HepG2 (cell line): ENCODE data around the gene CCDC157. TPM values are rescaled to one million over a fixed set of nuclear protein-coding genes. Genes with fewer than 3 reads are reported as not detected.
"Not testable (repeated sequence)": the region's sequence is repeated elsewhere in the genome, so short reads cannot be mapped to it uniquely, and the experiment has no call there.

Experiments used
- ATAC-seq: fragments of 200-7000 bp; cut with Tn5 transposase; 3 replicates; pipeline ENCODE4 v1.9.1; 2020; ENCODE audit warnings: mild to moderate bottlenecking, moderate library complexity
- BruUV-seq: library from RNA; stranded (reverse); fragments of 400-500 nt; replicated peaks from 2 replicates; lab custom pipeline; 2021; lab: Mats Ljungman, UMichigan
- CTCF ChIA-PET: fragments of 300-600 bp; formaldehyde crosslinking; extraction: SDS; loops from one replicate; lab custom pipeline; 2021; ENCODE audit warnings: low total read pairs, inconsistent platforms, low intra/inter-chr PET ratio; lab: Yijun Ruan, JAX
- POLR2A ChIA-PET: fragments of 350-600 bp; sonication (Branson Sonifier 250); formaldehyde crosslinking; loops from one replicate; lab custom pipeline; 2020; ENCODE audit warnings: antibody characterized with exemption, inconsistent platforms; lab: Yijun Ruan, JAX
- DNase-seq: peaks from one replicate; pipeline ENCODE4 v3.0.0-alpha.2; 2015; ENCODE audit warnings: low spot score
- FAIRE-seq: peaks from 3 replicates; lab custom pipeline; 2011; peaks lifted over from hg19 to GRCh38; lab: Jason Lieb, UNC
- H2AFZ ChIP-seq: one replicate; pipeline ENCODE4 v1.6.1; 2011; ENCODE audit warnings: low read length, inconsistent platforms
- H3K27ac ChIP-seq: fragments of 300-600 bp; 3 replicates; pipeline ENCODE4 v1.8.0; 2011; ENCODE audit warnings: mixed run types, mild to moderate bottlenecking, mixed read lengths, low read length, inconsistent platforms; ENCODE audit not compliant: insufficient read depth; ENCODE audit errors: extremely low read length
- H3K27me3 ChIP-seq, 2 experiments: fragments of 200-600 bp in 1 of 2; 2 replicates in 1 of 2; 3 replicates in 1 of 2; pipeline versions ENCODE4 v1.6.0 to v1.8.0; 2011; ENCODE audit warnings: low read length in 2 of 2, mild to moderate bottlenecking in 2 of 2, moderate library complexity in 2 of 2, inconsistent platforms in 1 of 2; ENCODE audit not compliant: insufficient read depth in 2 of 2, control insufficient read depth in 1 of 2
- H3K36me3 ChIP-seq, 2 experiments: fragments of 200-600 bp in 1 of 2; replicated peaks in 1 of 2; 2 replicates in 1 of 2; 3 replicates in 1 of 2; pipeline versions ENCODE4 v1.5.1 to v1.8.0; 2011; ENCODE audit warnings: low read length in 2 of 2, inconsistent platforms in 1 of 2; ENCODE audit not compliant: insufficient read depth in 2 of 2, control insufficient read depth in 1 of 2
- H3K4me1 ChIP-seq: 2 replicates; pipeline ENCODE4 v1.5.1; 2012; ENCODE audit warnings: low read length, inconsistent platforms; ENCODE audit not compliant: insufficient read depth
- H3K4me2 ChIP-seq: 2 replicates; pipeline ENCODE4 v1.6.0; 2011; ENCODE audit warnings: low read depth, low read length, inconsistent platforms
- H3K4me3 ChIP-seq, 3 experiments: fragments of 200-600 bp in 1 of 3; sonication (generic), shearing (Covaris generic) in 1 of 3; replicated peaks in 1 of 3; 2 replicates each; pipeline ENCODE4 v1.5.1; 2011 to 2016; ENCODE audit warnings: low read length in 3 of 3, inconsistent platforms in 2 of 3, low read depth in 2 of 3, mild to moderate bottlenecking in 2 of 3, control low read depth in 1 of 3, mixed read lengths in 1 of 3; ENCODE audit not compliant: insufficient read depth in 1 of 3
- H3K79me2 ChIP-seq: one replicate; pipeline ENCODE4 v1.6.1; 2011; ENCODE audit warnings: low read length, inconsistent platforms; ENCODE audit not compliant: insufficient read depth
- H3K9ac ChIP-seq: 2 replicates; pipeline ENCODE4 v1.6.0; 2011; ENCODE audit warnings: mild to moderate bottlenecking, low read depth, low read length, inconsistent platforms; ENCODE audit not compliant: insufficient read depth
- H3K9me3 ChIP-seq: 2 replicates; pipeline ENCODE4 v1.5.1; 2012; ENCODE audit warnings: mild to moderate bottlenecking, low read length
- H4K20me1 ChIP-seq: 2 replicates; pipeline ENCODE4 v1.6.0; 2011; ENCODE audit warnings: inconsistent platforms, mild to moderate bottlenecking, low read length, moderate library complexity; ENCODE audit not compliant: insufficient read depth
- AGO1 ChIP-seq: fragments of 200-400 bp; formaldehyde crosslinking; IDR thresholded peaks from 2 replicates; pipeline ENCODE4 v1.6.1; 2017; ENCODE audit warnings: mild to moderate bottlenecking, low read depth, low read length, moderate library complexity; ENCODE audit not compliant: poor library complexity, severe bottlenecking
- ELF3 ChIP-seq: IDR thresholded peaks from 2 replicates; pipeline ENCODE4 v1.6.1; 2016; ENCODE audit warnings: missing genetic modification reagents, missing compliant biosample characterization
- HNRNPUL1 ChIP-seq: fragments of 200-400 bp; formaldehyde crosslinking; IDR thresholded peaks from 2 replicates; pipeline ENCODE4 v1.6.1; 2017; ENCODE audit warnings: low read depth, mild to moderate bottlenecking, low read length, moderate library complexity
- KDM4B ChIP-seq: sonication (generic); formaldehyde crosslinking; IDR thresholded peaks from 2 replicates; pipeline ENCODE4 v1.4.0; 2020; ENCODE audit warnings: missing genetic modification reagents
- MTA1 ChIP-seq: sonication (generic); formaldehyde crosslinking; IDR thresholded peaks from 2 replicates; pipeline ENCODE4 v1.4.0; 2020; ENCODE audit warnings: missing genetic modification reagents, mild to moderate bottlenecking, borderline replicate concordance
- SOX5 ChIP-seq: IDR thresholded peaks from 2 replicates; pipeline ENCODE4 v1.6.1; 2016; ENCODE audit warnings: borderline replicate concordance
- TCF12 ChIP-seq, 2 experiments: fragments of 450-650 bp in 1 of 2; sonication (generic) in 1 of 2; formaldehyde crosslinking in 1 of 2; IDR thresholded peaks; 2 replicates each; pipeline versions ENCODE4 v1.6.1 to v1.8.0; 2017 to 2022; ENCODE audit warnings: antibody characterized with exemption in 1 of 2, mild to moderate bottlenecking in 1 of 2, missing genetic modification reagents in 1 of 2, moderate library complexity in 1 of 2
- ZNF292 ChIP-seq: sonication (generic); formaldehyde crosslinking; IDR thresholded peaks from 2 replicates; pipeline ENCODE4 v1.8.1; 2022; ENCODE audit warnings: mild to moderate bottlenecking, low read depth, missing genetic modification reagents, borderline replicate concordance
- ZNF564 ChIP-seq: sonication (generic); formaldehyde crosslinking; IDR thresholded peaks from 2 replicates; pipeline ENCODE4 v1.8.1; 2023; ENCODE audit warnings: mild to moderate bottlenecking, missing genetic modification reagents
- ZNF670 ChIP-seq: sonication (generic); formaldehyde crosslinking; IDR thresholded peaks from 2 replicates; pipeline ENCODE4 v1.8.0; 2022; ENCODE audit warnings: mild to moderate bottlenecking, missing genetic modification reagents, borderline replicate concordance
- WGBS: methylation state at CpG from one replicate; pipeline ENCODE4 v1.1.6; 2017; ENCODE audit warnings: low lambda C conversion rate; 5-methylcytosine and 5-hydroxymethylcytosine counted together
- in situ Hi-C: cut with HindIII; loops from 2 replicates; pipeline ENCODE4 v1.10.0; 2017; ENCODE audit warnings: low pct_unique_long_range_greater_than_20kb; ENCODE audit not compliant: extremely low pct_ligation_motif_present
- intact Hi-C: fragments of 100-400 bp; cut with micrococcal nuclease; formaldehyde crosslinking; loops from one replicate; pipeline ENCODE4 v1.10.0; 2022; ENCODE audit not compliant: unreplicated experiment
- polyA plus RNA-seq, 8 experiments: library from polyadenylated mRNA; depleted of rRNA in 3 of 8; stranded (reverse) in 7 of 8; unstranded in 1 of 8; fragments of >200 nt; fragmentation: Illumina TruSeq in 4 of 8; extraction: Trizol in 4 of 8; gene quantifications; 2 replicates each; pipeline versions ENCODE4 v1.2.1 to v1.2.3, GENCODE V29; 2011 to 2016; ENCODE audit warnings: low read depth in 4 of 8, missing spikeins in 1 of 8, mixed read lengths in 1 of 8; ENCODE audit not compliant: insufficient read depth in 1 of 8
- total RNA-seq, 5 experiments: library from RNA; depleted of rRNA; stranded (reverse); fragments of >200 nt; fragmentation: Illumina TruSeq; extraction: Trizol; gene quantifications; 2 replicates each; pipeline ENCODE4 v1.2.3, GENCODE V29; 2016; ENCODE audit warnings: low read depth in 1 of 5
- TF ChIP-seq, protein P1 (sequence below): sonication (generic); formaldehyde crosslinking; IDR thresholded peaks from 2 replicates; pipeline ENCODE4 v1.4.0; 2020; ENCODE audit warnings: low read depth, mild to moderate bottlenecking, missing genetic modification reagents
- TF ChIP-seq, protein P2 (sequence below): sonication (generic); formaldehyde crosslinking; IDR thresholded peaks from 2 replicates; pipeline ENCODE4 v1.8.0; 2022; ENCODE audit warnings: missing genetic modification reagents, mild to moderate bottlenecking, inconsistent platforms, borderline replicate concordance

Gene CCDC157
- total and polyA plus RNA-seq, 2 of the 13 experiments (the other 11 are each of a cell fraction or from before 2014, with no cell fraction given), result 1.4 to 1.6 TPM

DNA sequence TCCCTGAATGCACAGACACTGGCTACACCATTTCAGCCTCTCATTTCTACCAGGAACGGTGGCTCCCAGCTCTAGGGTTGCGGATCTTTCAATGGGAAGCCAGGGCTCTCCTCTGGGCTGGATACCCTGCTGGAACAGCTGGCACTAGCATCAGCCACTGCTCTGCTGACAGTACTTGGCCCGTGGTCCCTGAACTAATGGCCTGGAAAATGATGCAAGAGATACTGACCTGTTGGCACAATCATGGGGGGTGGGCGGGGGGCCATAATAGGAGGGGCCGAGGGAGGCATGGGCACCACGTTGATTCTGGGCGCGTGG lies 19.4 kb upstream of the CCDC157 start (continued):
- TF ChIP-seq, protein P1, sequence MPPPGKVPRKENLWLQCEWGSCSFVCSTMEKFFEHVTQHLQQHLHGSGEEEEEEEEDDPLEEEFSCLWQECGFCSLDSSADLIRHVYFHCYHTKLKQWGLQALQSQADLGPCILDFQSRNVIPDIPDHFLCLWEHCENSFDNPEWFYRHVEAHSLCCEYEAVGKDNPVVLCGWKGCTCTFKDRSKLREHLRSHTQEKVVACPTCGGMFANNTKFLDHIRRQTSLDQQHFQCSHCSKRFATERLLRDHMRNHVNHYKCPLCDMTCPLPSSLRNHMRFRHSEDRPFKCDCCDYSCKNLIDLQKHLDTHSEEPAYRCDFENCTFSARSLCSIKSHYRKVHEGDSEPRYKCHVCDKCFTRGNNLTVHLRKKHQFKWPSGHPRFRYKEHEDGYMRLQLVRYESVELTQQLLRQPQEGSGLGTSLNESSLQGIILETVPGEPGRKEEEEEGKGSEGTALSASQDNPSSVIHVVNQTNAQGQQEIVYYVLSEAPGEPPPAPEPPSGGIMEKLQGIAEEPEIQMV, result no peak
- TF ChIP-seq AGO1 (no peak), ELF3 (CRISPR knock-in tag) (no peak), MTA1 (CRISPR knock-in tag) (no peak)
- TF ChIP-seq, all 625 proteins: peak for 0

DNA sequence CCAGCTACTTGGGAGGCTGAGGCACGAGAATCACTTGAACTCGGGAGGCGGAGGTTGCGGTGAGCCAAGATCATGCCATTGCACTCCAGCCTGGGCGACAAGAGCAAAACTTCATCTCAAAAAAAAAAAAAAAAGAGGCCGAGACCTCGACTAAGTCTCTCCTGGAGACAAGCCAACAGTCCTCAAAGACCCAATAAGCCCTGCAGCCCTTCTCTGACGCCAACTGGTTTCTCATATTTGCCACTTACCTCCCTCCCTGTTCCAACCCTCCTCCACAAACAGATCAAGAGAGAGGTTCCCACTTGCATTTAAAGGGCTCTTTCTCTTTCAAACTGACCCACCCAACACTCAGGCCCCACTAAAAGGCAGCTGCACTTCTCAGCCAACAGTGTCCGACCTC lies 18.5 kb upstream of the CCDC157 start:
- in situ Hi-C loops, H3K9ac ChIP-seq, intact Hi-C loops, H3K27ac ChIP-seq, ATAC-seq, POLR2A ChIA-PET, DNase-seq, H3K9me3 ChIP-seq, H3K4me2 ChIP-seq, H3K27me3 ChIP-seq, H4K20me1 ChIP-seq, H3K79me2 ChIP-seq, H3K4me3 ChIP-seq, FAIRE-seq, BruUV-seq, CTCF ChIA-PET, H2AFZ ChIP-seq: not testable (repeated sequence)
- WGBS, result 96% methylated on average over 9 of the region's 9 CpGs
- Histone ChIP-seq H3K4me1 (peaks cover 27% of the 10 kb centered on the region), H3K36me3 (peaks cover 51 to 95% of the 10 kb centered on the region in 2 experiments)

DNA sequence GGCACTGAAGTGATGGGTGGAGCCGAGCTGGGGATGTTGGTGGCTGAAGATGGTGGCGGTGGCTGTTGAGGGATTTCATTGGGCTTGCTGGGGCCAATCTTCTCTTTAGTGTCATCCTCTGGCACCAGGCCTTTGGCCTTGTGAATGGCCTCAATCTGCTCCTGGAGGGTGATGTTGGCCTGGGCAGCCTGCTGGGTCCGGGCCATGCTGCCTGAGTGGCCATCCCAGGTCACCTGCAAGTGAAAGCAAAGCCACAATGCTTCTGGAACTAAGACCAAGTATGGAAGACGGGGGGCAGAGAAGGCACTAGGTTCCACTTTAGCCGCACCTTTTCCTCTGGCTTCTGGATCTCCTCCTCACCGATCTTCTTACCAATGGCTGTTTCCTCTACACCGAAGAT lies 18.0 kb upstream of the CCDC157 start:
- Histone ChIP-seq H2AFZ (no peak overlapping the region), H3K79me2 (no peaks in the 10 kb centered on the region), H3K4me2 (no peak overlapping the region), H3K4me3 (no peak overlapping the region), H3K27me3 (no peaks in the 10 kb centered on the region), H3K36me3 (peaks cover 50 to 96% of the 10 kb centered on the region in 2 experiments), H4K20me1 (no peaks in the 10 kb centered on the region; the same call in 1 of the 2 replicates), H3K4me1 (peaks cover 27% of the 10 kb centered on the region), H3K9ac (no peak overlapping the region), H3K27ac (no peak overlapping the region), H3K9me3 (no peaks in the 10 kb centered on the region)
- BruUV-seq, result no TSS peak
- ChIA-PET CTCF (no interaction called here), POLR2A (no interaction called here)
- DNase-seq (no peak), ATAC-seq (no peak), FAIRE-seq (no peak)
- intact Hi-C loops, result no loop called here
- in situ Hi-C loops, result no loop called here
- 100% methylated on average over 6 of the region's 7 CpGs for WGBS
- TF ChIP-seq, protein P2, sequence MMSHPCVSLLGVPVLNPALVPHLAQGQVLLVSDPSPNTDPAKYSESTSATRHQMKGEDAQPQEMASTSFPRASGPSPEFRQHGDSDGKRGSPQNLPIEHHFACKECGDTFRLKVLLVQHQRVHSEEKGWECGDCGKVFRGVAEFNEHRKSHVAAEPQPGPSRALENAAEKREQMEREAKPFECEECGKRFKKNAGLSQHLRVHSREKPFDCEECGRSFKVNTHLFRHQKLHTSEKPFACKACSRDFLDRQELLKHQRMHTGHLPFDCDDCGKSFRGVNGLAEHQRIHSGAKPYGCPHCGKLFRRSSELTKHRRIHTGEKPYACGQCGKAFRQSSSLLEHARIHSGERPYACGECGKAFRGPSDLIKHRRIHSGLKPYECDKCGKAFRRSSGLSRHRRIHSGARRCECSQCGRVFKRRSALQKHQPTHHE (CRISPR knock-in tag), result no peak
- TF ChIP-seq SOX5 (CRISPR knock-in tag) (no peak), ZNF670 (CRISPR knock-in tag) (no peak), KDM4B (CRISPR knock-in tag) (no peak), TCF12 (IDR thresholded peaks at IDR 0.05) (no peak), TCF12 (CRISPR knock-in tag; IDR thresholded peaks at IDR 0.05) (no peak), HNRNPUL1 (no peak), ZNF292 (CRISPR knock-in tag) (no peak), ZNF564 (no peak)
